Activated naive CD8-positive, alpha-beta T cell treated with anti-CD3 and anti-CD28 coated beads, Interleukin-2, amount 50 U/mL, for 16 hours (primary cell): ENCODE results near the gene CACNG4.

Source experiments
- DNase-seq: peaks from one replicate; pipeline ENCODE4 v3.0.0-alpha.2; 2020; ENCODE audit warnings: low read depth, low spot score

The CACNG4 gene

DNA sequence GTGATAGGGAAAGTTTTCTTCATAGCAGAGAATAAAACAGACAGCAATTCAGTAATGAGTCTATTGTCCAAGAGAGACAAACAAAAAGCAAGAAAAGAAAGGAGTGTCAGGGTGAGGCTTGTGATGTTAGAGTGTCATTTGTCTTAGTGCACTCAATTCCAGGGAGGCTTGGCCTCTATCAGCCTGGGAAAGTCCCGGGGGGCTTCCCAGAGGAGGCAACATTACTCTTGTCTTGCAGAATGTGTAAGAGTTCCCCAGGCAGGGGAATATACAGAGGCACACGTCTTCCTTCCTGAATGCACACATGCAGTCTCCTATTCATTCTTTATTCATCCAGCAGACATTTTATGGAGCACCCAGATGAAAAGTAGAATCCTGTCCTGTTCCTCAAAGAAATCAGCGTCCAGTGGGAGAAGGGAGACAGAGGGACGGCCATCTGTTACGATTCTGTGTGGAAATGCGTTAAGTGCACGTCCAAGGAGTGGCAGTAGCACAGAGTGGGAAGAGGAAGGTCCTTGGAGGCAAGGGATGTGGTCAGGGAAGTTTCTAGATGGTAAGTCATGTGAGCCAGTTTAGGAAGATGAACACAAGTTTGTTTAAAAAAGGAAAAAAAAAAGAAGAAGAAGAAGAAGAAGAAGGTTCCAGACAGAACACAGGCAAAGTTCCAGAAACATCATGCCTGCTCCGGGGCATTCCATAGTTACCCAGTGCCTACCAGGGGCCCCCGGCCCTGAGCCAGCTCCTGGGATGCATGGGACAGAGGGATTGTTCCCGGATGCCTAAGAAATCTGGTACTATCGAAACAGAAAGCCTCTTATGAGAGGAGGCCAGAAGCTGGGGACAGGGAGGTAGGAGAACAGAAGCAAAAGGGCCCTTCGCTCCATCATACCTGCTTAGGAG lies 21.1 kb downstream of the CACNG4 start:
- DNase-seq = no peak

DNA sequence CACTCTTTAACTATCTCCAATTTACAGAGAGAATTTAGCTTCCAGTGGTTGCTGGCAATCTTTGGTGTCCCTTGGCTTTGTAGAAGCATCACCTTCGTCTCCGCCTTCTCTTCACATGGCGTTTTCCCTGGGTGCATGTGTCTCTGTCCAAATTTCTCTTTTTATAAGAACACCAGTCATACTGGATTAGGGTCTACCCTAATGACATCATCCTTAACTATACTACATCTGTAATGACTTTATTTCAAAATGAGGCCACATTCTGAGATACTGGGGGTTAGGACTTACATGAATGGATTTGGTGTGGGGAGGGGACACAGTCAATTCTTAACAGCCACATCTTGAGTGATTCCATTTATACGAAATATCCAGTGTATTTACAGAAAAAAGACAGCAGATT lies 22.2 kb downstream of the CACNG4 start:
- no peak for DNase-seq

DNA sequence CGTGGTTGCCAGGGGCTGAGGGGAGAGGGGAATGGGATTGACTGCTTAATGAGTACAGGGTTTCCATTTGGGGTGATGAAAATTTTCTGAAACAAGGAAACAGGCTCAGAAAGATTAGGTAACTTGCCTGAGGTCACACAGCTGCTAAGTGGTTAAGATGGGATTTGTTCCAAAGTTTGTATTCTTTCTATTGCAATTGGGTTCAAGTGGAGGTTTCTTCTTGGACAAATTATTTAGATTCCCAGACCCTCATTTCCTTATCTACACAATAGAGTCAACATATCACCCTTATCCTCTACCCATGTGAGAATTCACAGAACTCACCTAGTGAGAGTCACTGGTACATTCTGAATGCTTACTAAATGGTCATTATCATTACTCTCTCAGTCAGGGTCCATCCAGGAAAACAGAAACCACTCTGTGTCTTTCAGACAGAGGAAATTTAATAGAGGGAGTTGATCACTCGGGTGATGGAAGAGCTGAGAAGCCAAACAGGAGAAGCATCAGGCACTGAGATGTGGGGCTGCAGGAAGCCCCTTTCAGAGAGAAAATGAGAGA lies 22.6 kb downstream of the CACNG4 start:
- DNase-seq = no peak

DNA sequence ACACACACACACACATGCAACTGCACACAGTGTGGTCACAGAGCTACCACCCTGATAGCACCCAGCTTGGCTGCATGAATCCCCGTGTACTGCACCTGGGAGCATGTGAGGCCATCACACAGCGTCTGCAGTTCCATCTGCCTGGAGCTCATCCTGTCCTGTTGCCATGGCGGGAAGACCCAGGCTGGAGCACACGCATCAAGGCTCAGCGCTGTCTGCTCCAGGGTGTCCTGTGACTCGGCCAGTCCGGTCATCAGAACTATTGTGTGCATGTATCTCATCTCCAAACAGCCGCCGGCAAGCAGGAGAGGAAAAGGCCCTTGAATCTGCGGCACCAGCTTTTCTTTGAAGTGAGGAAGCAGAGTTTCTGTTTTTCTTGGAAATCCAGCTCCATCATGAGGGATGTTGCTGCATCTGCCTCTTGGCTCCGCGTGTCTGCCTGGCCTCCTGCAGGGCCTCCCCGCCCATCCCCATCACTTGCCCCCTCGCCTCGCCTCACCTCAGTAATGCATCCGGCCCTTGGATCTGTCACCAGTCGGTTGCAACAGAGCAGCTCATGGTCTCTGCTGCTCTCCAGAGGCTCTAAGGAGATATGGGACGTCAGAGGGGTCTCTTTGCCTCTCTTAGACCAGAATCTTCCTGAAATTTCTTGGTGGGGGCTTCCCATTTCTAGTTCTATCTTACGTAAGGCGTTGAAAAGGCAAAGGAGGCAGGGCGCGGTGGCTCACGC lies 23.7 kb downstream of the CACNG4 start:
- DNase-seq = no peak

DNA sequence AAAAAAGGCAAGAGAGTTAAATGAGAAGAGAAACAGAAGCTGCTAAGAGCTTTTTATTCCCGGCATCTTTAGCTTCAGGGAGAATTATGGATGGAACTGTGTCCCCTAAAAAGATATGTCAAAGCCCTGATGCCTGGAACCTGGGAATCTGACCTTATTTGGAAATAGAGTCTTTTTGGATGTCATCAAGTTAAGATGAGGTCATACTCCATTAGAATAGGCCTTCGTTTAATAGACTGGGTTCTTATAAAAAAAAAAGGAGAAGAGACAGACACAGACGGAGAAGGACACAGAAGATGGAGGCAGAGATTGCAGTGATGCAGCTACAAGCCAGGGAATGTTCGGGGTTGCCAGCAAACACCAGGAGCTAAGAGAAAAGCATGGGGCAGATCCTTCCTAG lies 24.6 kb downstream of the CACNG4 start:
- no peak for DNase-seq

DNA sequence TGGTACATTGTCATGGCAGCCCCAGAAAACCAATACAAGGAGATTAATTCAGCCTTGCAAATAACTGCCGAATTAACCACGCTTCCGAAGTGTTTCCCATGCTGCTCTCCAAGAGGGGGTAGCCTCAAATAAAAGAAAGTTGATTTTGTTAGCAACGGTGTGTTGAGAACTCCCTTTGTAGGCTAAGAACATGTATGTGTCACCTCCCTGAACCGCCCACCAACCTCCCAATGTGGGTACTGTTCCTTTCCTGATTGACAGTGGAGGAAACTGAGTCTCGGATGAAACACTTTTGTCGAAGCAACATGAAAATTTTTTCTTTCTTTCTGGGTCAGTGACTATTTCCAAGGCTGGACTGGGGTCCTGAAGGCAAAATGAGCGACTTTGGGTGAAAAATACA lies 25.1 kb downstream of the CACNG4 start:
- DNase-seq = no peak

DNA sequence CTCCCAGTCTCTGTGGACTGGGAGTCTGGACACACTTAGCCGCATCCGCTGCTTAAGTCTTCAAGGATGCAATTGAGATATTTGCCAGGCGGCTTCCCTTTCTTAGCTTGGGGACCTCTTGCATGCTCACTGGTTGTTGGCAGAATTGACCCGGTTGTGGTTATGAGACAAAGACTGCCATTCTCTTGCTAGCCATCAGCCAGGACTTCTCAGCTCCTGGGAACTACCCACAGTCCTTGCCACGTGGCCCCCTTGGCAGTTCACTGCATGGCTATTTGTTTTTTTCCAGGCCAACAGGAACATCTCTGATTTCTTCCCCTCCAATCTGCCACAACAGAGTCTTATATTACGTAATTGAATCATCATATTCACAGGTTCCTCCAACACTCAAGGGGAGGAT lies 25.5 kb downstream of the CACNG4 start:
- no peak for DNase-seq

DNA sequence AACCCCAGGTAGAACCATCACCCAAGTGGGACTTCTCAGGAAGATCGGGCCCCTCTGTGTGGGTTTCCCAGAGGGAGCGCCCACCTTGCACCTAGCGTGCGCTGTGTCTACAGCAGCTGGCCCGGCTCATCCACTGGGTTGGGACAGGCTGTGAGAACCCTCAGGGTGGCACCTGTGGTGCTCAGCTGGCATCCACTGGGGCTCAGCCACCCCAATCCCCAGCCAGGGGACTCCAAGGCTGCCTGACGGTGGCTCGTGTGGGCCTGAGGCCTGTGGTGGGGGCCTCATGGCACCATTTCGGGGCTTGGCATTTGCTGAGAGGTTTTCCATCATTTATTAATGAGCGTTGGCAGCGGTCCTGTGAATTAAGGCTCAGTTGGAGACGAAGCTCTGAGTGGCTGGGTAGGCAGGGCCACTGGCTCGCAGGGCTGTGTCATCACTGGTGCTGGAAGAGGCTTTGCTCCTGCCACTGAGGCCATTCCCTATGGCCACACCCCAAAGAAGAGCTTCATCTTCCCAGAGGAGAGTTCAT lies 28.5 kb downstream of the CACNG4 start:
- no peak for DNase-seq

DNA sequence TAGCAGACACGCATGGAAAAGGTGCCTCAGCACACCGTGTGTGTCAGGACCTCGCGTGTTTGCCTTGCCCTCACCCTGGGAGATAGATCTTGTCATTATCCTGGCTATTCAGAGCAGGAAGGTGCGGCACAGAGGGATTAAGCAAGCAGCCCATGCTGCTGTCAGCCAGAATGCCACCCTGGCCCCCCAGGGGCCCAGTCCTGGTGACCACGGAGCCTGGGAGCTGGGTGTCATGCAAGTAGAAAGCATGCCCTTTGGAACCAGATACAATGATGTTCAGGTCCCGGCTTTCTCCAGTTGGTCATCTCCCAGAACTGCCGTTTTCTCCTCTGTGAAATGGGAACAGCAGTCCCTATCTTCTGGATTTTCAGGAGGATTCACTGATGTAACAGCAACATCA lies 29.9 kb downstream of the CACNG4 start:
- no peak for DNase-seq

DNA sequence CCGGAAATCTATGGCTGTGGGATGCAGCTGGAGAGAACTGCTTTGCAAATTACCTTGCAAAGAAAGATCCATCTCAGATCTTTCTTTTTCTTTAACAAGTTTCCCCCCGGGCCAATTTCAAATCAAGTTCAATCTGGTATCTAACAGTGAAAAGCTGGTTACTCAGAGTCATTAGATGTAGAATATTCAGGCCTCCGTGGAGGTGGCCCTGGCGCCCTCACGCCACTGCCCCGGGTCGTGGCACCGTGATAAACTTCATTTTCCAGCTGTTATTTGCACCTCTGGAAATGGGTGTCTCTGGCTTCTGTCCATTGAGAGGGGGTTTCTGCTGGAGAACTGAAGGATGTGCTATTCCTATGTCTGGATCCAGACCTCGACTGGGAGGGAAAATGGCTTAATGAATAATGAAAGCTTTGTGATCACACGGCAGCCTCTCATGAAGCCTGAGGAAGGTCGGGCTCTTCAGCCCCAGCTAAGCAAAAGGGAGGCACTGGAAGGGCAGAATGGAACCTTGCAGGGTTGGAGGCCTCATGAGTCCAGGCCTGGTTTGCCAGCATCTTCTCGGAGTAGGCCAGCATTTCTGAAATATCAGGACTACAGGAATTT lies 30.5 kb downstream of the CACNG4 start:
- DNase-seq = no peak

DNA sequence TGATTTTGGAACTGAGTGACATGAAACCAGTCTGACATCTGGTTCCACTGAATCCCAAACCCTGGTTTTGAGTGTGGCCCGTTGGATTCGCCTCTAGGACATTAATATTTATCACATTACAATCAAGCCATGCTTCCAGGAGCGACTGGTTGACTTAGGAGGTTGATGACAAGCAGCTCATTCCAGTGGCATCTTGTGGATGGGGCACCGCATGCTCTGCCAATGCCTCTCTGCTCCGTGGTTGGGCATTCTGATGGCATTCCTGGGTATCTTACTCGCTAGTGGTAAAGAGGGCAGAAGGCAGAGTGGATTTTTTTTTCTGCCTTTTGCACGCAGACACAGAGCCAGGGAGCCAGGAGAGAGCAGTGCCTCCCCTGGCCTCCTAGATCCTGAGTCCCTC lies 31.4 kb downstream of the CACNG4 start:
- DNase-seq = no peak

DNA sequence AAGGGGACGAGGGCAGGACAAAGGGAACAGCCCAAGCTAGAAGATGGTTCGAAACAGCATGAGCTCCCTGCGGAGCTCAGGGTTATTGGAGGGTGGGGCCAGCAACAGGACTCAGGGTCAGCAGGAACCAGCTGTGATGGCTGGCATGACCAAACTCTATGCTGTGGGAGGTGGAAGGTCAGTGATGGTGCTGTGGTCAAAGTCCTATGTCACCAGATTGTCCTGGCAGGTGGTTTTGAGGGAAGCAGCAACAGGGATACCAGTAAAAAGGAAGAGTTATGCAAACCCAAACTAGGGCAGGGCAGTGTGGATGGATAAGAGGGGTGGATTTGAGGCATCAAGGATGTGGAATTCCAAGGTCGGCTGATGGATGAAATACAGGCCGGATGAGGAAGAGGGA lies 32.4 kb downstream of the CACNG4 start:
- DNase-seq = no peak

DNA sequence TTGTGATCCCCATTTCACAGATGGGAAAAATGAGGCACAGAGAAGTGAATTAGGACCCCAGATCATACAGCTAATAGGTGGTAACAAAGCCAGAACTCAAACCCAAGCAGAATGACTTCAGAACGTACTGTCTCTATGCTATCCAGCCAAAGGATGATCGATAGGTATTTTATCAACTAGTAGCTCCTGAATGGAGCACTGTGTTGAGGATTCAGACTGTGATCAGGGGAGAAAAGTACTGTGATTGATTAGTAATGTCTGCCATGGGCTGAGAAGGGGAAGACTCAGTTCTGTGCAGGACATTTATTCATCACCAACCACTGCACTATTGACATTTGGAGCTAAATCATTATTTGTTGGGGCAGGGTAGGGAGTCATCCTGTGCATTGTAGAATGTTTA lies 38.7 kb downstream of the CACNG4 start:
- DNase-seq = no peak

DNA sequence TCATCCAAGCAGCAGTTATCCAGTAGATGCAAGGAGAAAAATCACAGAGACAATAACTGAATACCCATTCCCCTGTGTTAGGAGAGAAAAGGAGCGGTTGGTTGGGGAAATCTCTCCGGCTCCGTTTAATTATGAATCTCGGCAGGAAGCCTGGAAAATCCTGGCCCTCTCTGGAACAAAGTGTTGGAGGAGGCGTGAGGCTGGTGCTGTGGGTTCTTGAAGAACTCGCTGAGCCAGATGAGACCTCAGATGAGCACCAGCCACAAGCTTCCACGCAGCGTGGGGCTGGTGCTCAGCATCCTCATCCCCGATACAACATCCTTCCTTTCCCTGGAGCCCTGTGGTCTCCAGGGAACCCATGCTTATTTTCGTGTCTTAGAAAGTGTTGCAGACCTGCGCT lies 39.7 kb downstream of the CACNG4 start:
- no peak for DNase-seq

DNA sequence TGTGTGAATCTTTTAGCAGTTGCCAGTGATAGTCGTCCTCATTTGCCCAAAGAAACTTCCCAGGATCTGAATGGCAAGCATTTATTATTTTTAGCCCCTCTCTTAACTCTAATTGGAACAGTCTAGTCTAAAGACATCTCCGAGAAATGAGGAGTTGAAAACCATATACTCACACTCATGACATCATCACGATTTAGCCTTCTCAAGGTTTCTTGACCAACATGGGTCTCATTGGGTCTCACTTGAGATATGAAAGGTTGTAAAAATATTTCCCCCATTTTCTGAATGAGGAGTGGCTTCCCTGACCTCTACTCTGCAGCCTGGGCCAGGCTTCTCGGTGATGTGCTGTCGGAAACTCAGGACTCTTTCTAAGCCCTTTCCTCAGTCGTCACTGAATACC lies 42.8 kb downstream of the CACNG4 start:
- DNase-seq = no peak

DNA sequence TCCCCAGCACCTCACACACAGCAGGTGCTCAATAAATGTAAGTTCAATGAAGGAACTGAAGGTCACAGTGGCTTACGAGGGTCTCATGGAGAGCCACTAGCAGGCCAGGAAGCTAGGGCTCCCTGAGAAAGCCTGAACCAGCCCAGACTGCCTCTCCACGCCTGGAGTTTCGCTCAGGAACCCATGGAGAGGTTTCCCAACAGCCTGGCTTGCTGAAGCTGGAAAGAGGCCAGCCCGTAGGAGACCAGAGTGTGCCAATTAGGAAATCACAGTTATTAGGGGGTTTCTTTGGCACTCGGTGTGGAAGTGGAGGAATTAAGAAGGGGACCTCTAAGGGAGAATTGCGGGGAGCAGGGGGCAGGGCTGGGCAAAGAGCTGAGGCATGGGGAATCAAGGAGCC lies 43.6 kb downstream of the CACNG4 start:
- no peak for DNase-seq

DNA sequence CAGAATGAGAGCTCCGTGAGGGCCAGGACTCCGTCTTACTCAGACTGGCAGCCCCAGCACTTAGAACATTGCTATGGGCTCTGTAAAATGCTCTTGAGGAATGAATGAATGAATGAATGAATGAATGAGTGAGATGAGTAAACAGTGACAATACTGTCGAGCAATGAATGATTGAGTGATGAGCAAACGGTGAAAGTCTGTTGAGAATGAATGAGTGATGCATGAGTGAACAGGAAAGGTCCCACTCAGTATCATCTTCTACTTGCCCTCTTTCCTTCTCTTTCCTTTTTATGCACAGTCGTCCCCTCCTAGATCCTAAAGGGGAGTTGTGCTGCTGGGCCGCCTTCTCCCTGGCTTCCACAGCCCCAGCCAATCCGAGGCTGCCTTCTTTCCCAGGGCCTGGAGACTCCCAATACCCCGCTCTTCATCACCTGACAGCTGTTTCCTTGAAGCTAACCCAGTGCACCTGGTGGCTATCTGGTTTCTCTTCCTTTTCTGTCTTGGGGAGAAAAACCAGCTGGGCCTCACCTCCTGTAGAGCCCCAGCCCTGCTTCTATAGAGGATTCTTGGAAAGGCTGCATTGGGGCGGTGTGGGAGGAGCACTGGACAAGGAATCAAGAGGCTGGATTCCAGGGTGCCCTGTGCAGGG lies 47.1 kb downstream of the CACNG4 start:
- no peak for DNase-seq

DNA sequence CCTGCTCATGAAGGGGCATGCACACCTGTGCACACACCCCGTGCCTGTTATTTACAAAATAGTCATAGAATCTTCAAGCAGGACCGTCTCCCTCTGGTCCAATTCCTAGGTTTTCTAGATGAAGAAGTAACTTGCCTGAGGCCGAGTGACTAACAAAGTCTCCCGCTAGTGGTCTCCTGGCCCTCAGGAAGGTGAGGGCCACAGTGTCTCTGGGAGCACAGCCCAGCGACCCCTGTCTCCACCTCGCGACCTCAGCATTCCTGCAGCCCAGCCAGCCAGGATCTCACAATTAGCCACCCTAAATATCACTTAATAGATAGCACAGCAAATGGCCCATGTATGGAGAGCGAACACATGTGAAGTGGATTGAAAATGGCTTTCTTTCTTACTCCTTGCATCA lies 49.4 kb downstream of the CACNG4 start:
- DNase-seq = no peak

DNA sequence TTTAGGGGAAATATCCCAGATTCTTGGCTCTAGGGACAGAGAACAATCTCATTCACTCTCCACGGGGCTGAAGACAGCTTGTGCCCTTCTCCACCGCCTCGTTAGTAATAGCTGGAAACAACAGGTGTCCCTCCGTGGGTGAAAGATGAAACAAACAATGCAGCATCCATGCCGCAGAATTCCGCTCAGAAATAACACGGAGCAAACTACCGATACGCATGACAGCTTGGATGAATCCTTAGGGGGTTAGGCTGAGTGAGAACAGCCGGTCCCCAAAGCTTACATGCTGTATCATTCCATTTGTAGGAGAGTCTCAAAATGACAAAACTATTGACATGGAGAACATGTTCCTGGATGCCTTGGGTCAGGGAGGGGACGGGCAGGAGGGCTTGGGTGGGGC lies 50.5 kb downstream of the CACNG4 start:
- no peak for DNase-seq

DNA sequence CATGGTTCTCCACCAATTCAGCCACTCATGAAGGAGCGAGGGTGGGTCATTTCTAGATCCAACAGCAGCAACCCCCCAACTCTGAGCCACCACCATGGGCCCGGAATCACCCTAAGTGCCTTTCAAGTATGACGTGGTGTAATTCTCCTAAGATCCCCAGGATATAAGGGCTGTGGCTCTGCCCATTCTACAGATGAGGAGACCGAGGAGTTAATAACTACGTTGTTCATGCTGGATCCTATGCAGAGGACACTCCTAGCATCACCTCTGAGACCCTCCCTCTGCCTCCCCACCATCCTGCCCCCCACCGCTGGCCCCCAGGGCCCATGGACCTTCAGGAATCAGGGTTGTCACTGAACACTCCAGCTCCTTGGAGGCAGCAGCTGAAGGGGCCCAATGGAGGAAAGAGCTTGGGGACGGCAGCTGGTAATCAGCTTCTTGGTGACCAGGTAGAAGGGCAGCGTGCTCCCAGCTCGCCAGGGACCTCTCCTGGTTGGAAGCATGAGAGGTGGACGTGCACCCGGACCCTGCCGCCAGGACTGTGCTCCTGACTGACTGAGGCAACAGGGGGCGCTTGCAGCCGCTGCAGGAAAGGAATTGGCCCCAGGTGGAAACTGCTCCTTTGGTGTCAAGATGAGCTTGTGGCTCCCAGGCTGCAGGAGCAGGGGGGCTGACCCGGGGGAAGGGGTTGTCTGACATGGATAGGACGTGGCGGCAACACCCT lies 51.7 kb downstream of the CACNG4 start:
- no peak for DNase-seq

DNA sequence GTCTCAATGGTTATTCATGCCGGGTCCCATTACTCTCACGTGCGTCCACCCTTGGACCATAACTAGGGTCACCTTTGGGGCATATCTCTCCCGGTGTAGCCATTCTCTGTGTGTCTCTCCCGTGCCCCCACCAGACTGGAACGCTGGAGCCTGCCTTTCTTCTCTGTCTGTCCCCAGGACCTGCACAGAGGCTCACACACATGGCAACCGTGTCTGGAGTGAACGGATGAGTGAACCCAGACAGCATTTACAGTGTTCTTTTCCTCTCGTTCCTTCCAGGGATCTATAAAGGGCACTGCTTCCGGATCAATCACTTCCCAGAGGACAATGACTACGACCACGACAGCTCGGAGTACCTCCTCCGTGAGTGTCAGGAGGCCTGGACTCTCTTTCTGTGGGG lies 53.4 kb downstream of the CACNG4 start:
- no peak for DNase-seq
